H1 (cell line): Measurements from ENCODE around the gene LDLRAP1. TPM values are rescaled to one million over a fixed set of nuclear protein-coding genes. Genes with fewer than 3 reads are reported as not detected.
A peak's percentile ranks its signal among the peaks of the same experiment; 100 is the strongest.

Experiments
- ASH2L ChIP-seq: fragments of 200-600, 300-600 bp; sonication (generic); IDR thresholded peaks from one replicate; pipeline ENCODE4 v1.7.1; 2017; ENCODE audit warnings: low read length
- CBX8 ChIP-seq: fragments of 300-800, 300-1000 bp; sonication (generic); IDR thresholded peaks from 2 replicates; pipeline ENCODE4 v1.7.1; 2016; ENCODE audit warnings: low read depth, low read length, borderline replicate concordance
- CHD1 ChIP-seq: IDR thresholded peaks from 2 replicates; pipeline ENCODE4 v1.6.1; 2012; ENCODE audit warnings: low read depth, low read length, improper control_type of control experiment
- CTBP2 ChIP-seq: IDR thresholded peaks from 2 replicates; pipeline ENCODE4 v1.7.0; 2011; ENCODE audit warnings: borderline replicate concordance, mild to moderate bottlenecking, moderate library complexity, mixed read lengths, low read length; ENCODE audit not compliant: insufficient read depth, insufficient read length
- EZH2 ChIP-seq: fragments of 200-600 bp; sonication (generic); IDR thresholded peaks from 2 replicates; pipeline ENCODE4 v1.7.1; 2012; ENCODE audit warnings: low read depth, mild to moderate bottlenecking, moderate library complexity, low read length, inconsistent platforms; ENCODE audit not compliant: severe bottlenecking
- JUN ChIP-seq: IDR thresholded peaks from 2 replicates; pipeline ENCODE4 v1.6.1; 2011; ENCODE audit warnings: low read depth, mild to moderate bottlenecking, improper control_type of control experiment, low read length
- KDM1A ChIP-seq: fragments of 200-600, 300-600 bp; sonication (generic); IDR thresholded peaks from 2 replicates; pipeline ENCODE4 v1.7.1; 2016; ENCODE audit warnings: mild to moderate bottlenecking, low read length, borderline replicate concordance
- KDM4A ChIP-seq: IDR thresholded peaks from one replicate; pipeline ENCODE4 v1.7.1; 2012; ENCODE audit warnings: low read depth, mild to moderate bottlenecking, moderate library complexity, low read length, inconsistent platforms; ENCODE audit not compliant: severe bottlenecking
- KDM5A ChIP-seq: fragments of 200-600 bp; IDR thresholded peaks from 2 replicates; pipeline ENCODE4 v1.7.1; 2012; ENCODE audit warnings: mild to moderate bottlenecking, low read length, inconsistent platforms, mixed read lengths
- PHF8 ChIP-seq: fragments of 200-600 bp; sonication (generic); conservative IDR thresholded peaks from 2 replicates; pipeline ENCODE4 v1.7.1; 2012; ENCODE audit warnings: low read depth, mild to moderate bottlenecking, inconsistent platforms, low read length, moderate library complexity
- RAD21 ChIP-seq, 2 experiments: IDR thresholded peaks in 1 of 2; conservative IDR thresholded peaks in 1 of 2; 2 replicates each; pipeline ENCODE4 v1.6.1; 2011; ENCODE audit warnings: low read depth in 2 of 2, low read length in 2 of 2, improper control_type of control experiment in 1 of 2, inconsistent platforms in 1 of 2, mild to moderate bottlenecking in 1 of 2, moderate library complexity in 1 of 2
- SIRT6 ChIP-seq: IDR thresholded peaks from one replicate; pipeline ENCODE4 v1.7.1; 2012; ENCODE audit warnings: low read length, inconsistent platforms
- SIX5 ChIP-seq: IDR thresholded peaks from 2 replicates; pipeline ENCODE4 v1.6.1; 2011; ENCODE audit warnings: mild to moderate bottlenecking, low read depth, low read length
- SRF ChIP-seq: IDR thresholded peaks from 2 replicates; pipeline ENCODE4 v1.6.1; 2011; ENCODE audit warnings: mild to moderate bottlenecking, low read depth, low read length, moderate library complexity
- TAF7 ChIP-seq: optimal IDR thresholded peaks from 2 replicates; pipeline ENCODE3; 2011; ENCODE audit warnings: low read depth, mild to moderate bottlenecking, inconsistent platforms, low read length, moderate library complexity, borderline replicate concordance
- YY1 ChIP-seq: IDR thresholded peaks from 2 replicates; pipeline ENCODE4 v1.6.1; 2011; ENCODE audit warnings: low read depth, mild to moderate bottlenecking, low read length
- polyA plus RNA-seq, 7 experiments: library from polyadenylated mRNA; depleted of rRNA in 3 of 7; stranded (reverse) in 5 of 7; unstranded in 2 of 7; fragments of >200 nt in 5 of 7; fragments of 200-250 nt in 2 of 7; gene quantifications; 1 replicate in 5 of 7; 2 replicates in 1 of 7; 4 replicates in 1 of 7; pipeline versions ENCODE4 v1.2.1 to v1.2.3, GENCODE V29; 2011 to 2013; ENCODE audit warnings: missing spikeins in 2 of 7, mixed read lengths in 2 of 7
- total RNA-seq: library from RNA; stranded (reverse); fragmentation: NEBNext Ultra II Directional; extraction: Animal tissue kit (Norgen Biotek cat#: 25700); gene quantifications from 2 replicates; pipeline ENCODE4 v1.2.1, GENCODE V29; 2021

Gene LDLRAP1
- total and polyA plus RNA-seq, 2 of the 8 experiments (the other 6 are each of a cell fraction or from before 2014, with no cell fraction given), result 12.8 to 13.2 TPM

DNA sequence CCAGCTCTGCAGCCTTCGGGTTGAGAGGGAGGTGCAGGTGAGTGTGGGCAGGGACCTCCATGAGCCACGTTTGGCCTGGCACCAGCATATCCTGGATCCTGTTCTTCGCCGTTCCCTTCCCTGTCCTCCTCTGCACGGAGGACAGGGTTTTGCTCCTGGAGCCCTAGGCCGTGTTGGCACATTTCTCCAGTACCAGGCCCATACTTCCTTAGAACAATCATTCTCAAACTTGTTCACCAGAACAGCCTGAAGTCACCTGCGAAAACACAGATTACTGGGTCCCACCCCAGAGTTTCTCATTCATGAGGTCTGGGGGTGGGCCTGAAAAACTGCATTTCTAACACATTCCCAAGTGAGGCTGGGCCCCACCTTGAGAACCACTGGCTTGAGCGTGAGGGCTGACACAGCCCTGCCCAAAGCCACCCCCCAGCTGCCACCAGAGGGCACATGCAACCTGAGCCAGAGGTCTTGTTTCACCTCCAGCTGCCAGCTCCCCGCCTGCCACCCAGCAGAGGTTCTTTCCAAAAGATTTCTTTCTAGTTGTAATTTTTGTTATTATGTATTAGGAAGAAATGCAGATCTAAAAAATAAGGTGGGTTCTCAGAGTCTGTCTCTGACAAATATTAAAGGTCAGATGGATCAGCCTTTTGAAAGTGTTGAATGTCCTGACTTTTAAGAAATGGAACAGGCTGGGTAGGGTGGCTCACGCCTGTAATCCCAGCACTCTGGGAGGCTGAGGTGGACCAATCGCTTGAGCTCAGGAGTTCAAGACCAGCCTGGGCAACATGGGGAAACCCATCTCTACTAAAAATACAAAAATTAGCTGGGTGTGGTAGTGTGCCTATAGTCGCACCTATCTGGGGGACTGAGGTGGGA, 39.6 kb upstream of the LDLRAP1 start (continued):
- TF ChIP-seq KDM5A (no peak), CTBP2 (no peak), SRF (no peak), KDM4A (no peak), CBX8 (no peak), PHF8 (no peak), KDM1A (no peak), TAF7 (peak; percentile 58), EZH2 (no peak), SIX5 (no peak), ASH2L (no peak), RAD21 (IDR thresholded peaks at IDR 0.05 in 1 of 2, conservative IDR thresholded peaks at IDR 0.05 in 1 of 2; ENCODE audit: low read depth in 2 of 2, low read length in 2 of 2) (peak; percentile 77 to 78), YY1 (0 out of 2 replicates have a peak, but pooled peaks have one; percentile 27), JUN (no peak), CHD1 (no peak), SIRT6 (no peak)
